Body of pancreas (tissue), 4 donors: ENCODE results near the gene ASB7. TPM values are rescaled to one million over a fixed set of nuclear protein-coding genes. Genes with fewer than 3 reads are reported as not detected.

ENCODE experiments used
- ATAC-seq: fragments of 150-250 bp; one replicate; pipeline ENCODE4 v1.9.1; 2016
- DNase-seq, 4 donors: peaks; one replicate each; pipeline ENCODE4 v3.0.0-alpha.2; 2019
- H3K27ac ChIP-seq, 4 donors: fragments of 200-600 bp; sonication (generic); 1 replicate in 3 of 4; 2 replicates in 1 of 4; pipeline versions ENCODE4 v1.5.1 to v1.6.1; 2016 to 2019; ENCODE audit warnings: mild to moderate bottlenecking in 1 of 4, mixed read lengths in 1 of 4, moderate library complexity in 1 of 4
- H3K27me3 ChIP-seq, 2 donors: fragments of 200-600 bp; sonication (generic); one replicate each; pipeline ENCODE4 v1.6.0; 2016; ENCODE audit warnings: mild to moderate bottlenecking in 1 of 2
- H3K36me3 ChIP-seq, 2 donors: fragments of 200-600 bp; sonication (generic); replicated peaks in 1 of 2; 2 replicates each; pipeline ENCODE4 v1.5.1; 2016; ENCODE audit warnings: low read depth in 2 of 2; ENCODE audit not compliant: insufficient read depth in 1 of 2
- H3K4me1 ChIP-seq: fragments of 200-600 bp; sonication (generic); one replicate; pipeline ENCODE4 v1.6.0; 2016
- H3K4me3 ChIP-seq, 2 donors: fragments of 200-600 bp; sonication (generic); 1 replicate in 1 of 2; 2 replicates in 1 of 2; pipeline ENCODE4 v1.5.1; 2016 to 2019
- H3K9me3 ChIP-seq, 3 donors: fragments of 200-600 bp; sonication (generic); 1 replicate in 2 of 3; 2 replicates in 1 of 3; pipeline ENCODE4 v1.5.1; 2016
- POLR2A ChIP-seq, 3 donors: fragments of 450-650 bp; IDR thresholded peaks; one replicate each; pipeline ENCODE4 v1.6.1; 2016; ENCODE audit warnings: antibody characterized with exemption in 3 of 3, mild to moderate bottlenecking in 2 of 3
- WGBS, 2 donors: methylation state at CpG; one replicate each; pipeline ENCODE4 v1.1.5; 2017; 5-methylcytosine and 5-hydroxymethylcytosine counted together
- intact Hi-C: fragments of 100-400 bp; cut with DNase I; formaldehyde crosslinking; loops from one replicate; pipeline ENCODE4 v1.15.1; 2023
- total RNA-seq, 2 donors: library from RNA; depleted of rRNA; stranded (reverse); fragments of >200 nt; gene quantifications; one replicate each; pipeline ENCODE4 v1.1.0, GENCODE V29; 2016
- TF ChIP-seq, protein P1 (sequence below), 7 experiments: fragments of 450-650 bp in 4 of 7; fragments of 200-600 bp in 3 of 7; sonication (generic) in 3 of 7; IDR thresholded peaks; one replicate each; pipeline ENCODE4 v1.5.1; 2016 to 2019; ENCODE audit warnings: antibody characterized with exemption in 7 of 7

ASB7 gene
- total RNA-seq, 2 donors from 2014 or later: 7.6 to 8.6 TPM

- intact Hi-C loops: loop anchor here (10.0 kb wide), 1 partner anchor 184 kb away; no protein-coding TSS in a partner anchor
- no peaks in the 10 kb centered on the region for H3K9me3 ChIP-seq
- DNase-seq (no peak), ATAC-seq (no peak)
- H3K4me3 ChIP-seq: no peak overlapping the region
- H3K27me3 ChIP-seq: no peaks in the 10 kb centered on the region
- WGBS, 2 donors: 69 to 79% methylated on average over 6 of the region's 6 CpGs
- H3K4me1 ChIP-seq: no peaks in the 10 kb centered on the region
- TF ChIP-seq, protein P1, sequence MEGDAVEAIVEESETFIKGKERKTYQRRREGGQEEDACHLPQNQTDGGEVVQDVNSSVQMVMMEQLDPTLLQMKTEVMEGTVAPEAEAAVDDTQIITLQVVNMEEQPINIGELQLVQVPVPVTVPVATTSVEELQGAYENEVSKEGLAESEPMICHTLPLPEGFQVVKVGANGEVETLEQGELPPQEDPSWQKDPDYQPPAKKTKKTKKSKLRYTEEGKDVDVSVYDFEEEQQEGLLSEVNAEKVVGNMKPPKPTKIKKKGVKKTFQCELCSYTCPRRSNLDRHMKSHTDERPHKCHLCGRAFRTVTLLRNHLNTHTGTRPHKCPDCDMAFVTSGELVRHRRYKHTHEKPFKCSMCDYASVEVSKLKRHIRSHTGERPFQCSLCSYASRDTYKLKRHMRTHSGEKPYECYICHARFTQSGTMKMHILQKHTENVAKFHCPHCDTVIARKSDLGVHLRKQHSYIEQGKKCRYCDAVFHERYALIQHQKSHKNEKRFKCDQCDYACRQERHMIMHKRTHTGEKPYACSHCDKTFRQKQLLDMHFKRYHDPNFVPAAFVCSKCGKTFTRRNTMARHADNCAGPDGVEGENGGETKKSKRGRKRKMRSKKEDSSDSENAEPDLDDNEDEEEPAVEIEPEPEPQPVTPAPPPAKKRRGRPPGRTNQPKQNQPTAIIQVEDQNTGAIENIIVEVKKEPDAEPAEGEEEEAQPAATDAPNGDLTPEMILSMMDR (IDR thresholded peaks at IDR 0.05): no peak
- no peak for TF ChIP-seq POLR2A (IDR thresholded peaks at IDR 0.05)
- no peaks in the 10 kb centered on the region for H3K36me3 ChIP-seq
- H3K27ac ChIP-seq: no peak overlapping the region
Observed at GRCh38 chr15:100680726-100681125, 78.3 kb downstream of the ASB7 start.

- DNase-seq (no peak), ATAC-seq (no peak)
- H3K4me3 ChIP-seq: no peak overlapping the region
- no peak for TF ChIP-seq POLR2A (IDR thresholded peaks at IDR 0.05)
- TF ChIP-seq, protein P1 (IDR thresholded peaks at IDR 0.05): no peak
- no peaks in the 10 kb centered on the region for H3K36me3 ChIP-seq
- intact Hi-C loops: loop anchor here (10.0 kb wide), 1 partner anchor 183 kb away; no protein-coding TSS in a partner anchor
- H3K27me3 ChIP-seq: no peaks in the 10 kb centered on the region
- no peak overlapping the region for H3K27ac ChIP-seq
- 83 to 100% methylated on average over 1 to 3 of the region's 3 CpGs for WGBS, 2 donors
- no peaks in the 10 kb centered on the region for H3K4me1 ChIP-seq
- no peaks in the 10 kb centered on the region for H3K9me3 ChIP-seq
Observed at GRCh38 chr15:100681335-100681746, 79.0 kb downstream of the ASB7 start.

DNA sequence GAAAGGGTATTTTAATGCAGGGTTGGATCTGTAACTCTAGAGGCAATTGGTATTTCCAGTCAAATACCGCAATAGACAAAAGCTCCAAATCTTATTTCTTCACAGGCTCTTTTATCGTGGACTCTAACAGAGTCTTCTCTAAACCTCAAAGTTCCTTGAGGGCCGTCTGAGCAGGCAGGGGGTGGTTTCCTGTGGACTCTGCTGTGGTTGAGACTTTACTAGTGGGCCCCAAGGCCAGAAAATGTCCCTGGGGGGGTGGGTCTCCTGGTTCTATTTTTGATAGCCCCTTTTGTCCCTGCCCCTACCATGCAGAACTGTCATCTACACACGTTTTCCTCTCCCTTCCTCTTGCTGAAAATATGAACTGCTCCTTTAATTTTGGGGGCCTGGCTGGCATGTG is 80.1 kb downstream of the ASB7 start:
- no peaks in the 10 kb centered on the region for H3K9me3 ChIP-seq
- H3K36me3 ChIP-seq: no peaks in the 10 kb centered on the region
- intact Hi-C loops: loop anchor here (10.0 kb wide), 1 partner anchor 182 kb away; no protein-coding TSS in a partner anchor
- ATAC-seq (no peak), DNase-seq (no peak)
- TF ChIP-seq, protein P1 (IDR thresholded peaks at IDR 0.05): no peak
- TF ChIP-seq POLR2A (IDR thresholded peaks at IDR 0.05): no peak
- no peak overlapping the region for H3K27ac ChIP-seq
- WGBS, 2 donors: 59 to 63% methylated on average over 4 of the region's 4 CpGs
- H3K27me3 ChIP-seq: no peaks in the 10 kb centered on the region
- no peaks in the 10 kb centered on the region for H3K4me1 ChIP-seq
- no peak overlapping the region for H3K4me3 ChIP-seq

- Histone ChIP-seq H3K36me3 (no peaks in the 10 kb centered on the region), H3K27me3 (no peaks in the 10 kb centered on the region), H3K4me1 (no peaks in the 10 kb centered on the region), H3K4me3 (no peak overlapping the region), H3K27ac (no peak overlapping the region), H3K9me3 (no peaks in the 10 kb centered on the region)
- TF ChIP-seq, protein P1 (IDR thresholded peaks at IDR 0.05): no peak
- TF ChIP-seq POLR2A (IDR thresholded peaks at IDR 0.05): no peak
- DNase-seq (no peak), ATAC-seq (no peak)
- intact Hi-C loops: loop anchor here (10.0 kb wide), 1 partner anchor 181 kb away; no protein-coding TSS in a partner anchor
- 46 to 72% methylated on average over 3 to 6 of the region's 6 CpGs for WGBS, 2 donors
Observed at GRCh38 chr15:100683434-100683833, 81.0 kb downstream of the ASB7 start.

DNA sequence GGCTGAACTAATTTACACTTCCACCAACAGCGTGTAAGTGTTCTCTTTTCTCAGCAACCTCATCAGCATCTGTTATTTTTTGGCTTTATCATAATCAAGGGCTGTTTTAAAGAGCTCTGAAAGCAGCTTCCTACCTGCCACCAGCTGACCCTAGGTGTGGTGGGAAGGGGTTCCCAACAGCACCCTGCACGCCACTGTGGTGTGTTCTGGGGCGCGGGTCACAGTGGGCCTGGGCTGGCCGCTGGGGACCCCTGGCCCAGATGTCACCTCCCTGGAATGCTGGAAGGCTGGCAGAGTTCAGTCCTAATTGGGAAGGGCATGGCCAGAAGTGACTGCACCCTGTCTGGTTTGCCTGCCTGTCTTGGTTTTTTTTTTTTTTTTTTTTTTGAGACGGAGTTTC is 82.2 kb downstream of the ASB7 start:
- intact Hi-C loops: loop anchor here (10.0 kb wide), 1 partner anchor 180 kb away; no protein-coding TSS in a partner anchor

More for the DNA sequence above, 82.2 kb downstream of the ASB7 start:
- H3K4me1 ChIP-seq: no peaks in the 10 kb centered on the region
- 91 to 92% methylated on average over 6 of the region's 6 CpGs for WGBS, 2 donors
- no peaks in the 10 kb centered on the region for H3K9me3 ChIP-seq
- H3K4me3 ChIP-seq: no peak overlapping the region
- H3K36me3 ChIP-seq: no peaks in the 10 kb centered on the region
- no peak for TF ChIP-seq POLR2A (IDR thresholded peaks at IDR 0.05)
- TF ChIP-seq, protein P1 (IDR thresholded peaks at IDR 0.05): no peak
- H3K27ac ChIP-seq: no peak overlapping the region
- ATAC-seq (no peak), DNase-seq (no peak)
- no peaks in the 10 kb centered on the region for H3K27me3 ChIP-seq
